Omental fat pad (tissue), 4 donors: ENCODE measurements around the gene MEF2A. TPM values are rescaled to one million over a fixed set of nuclear protein-coding genes. Genes with fewer than 3 reads are reported as not detected.

Source experiments
- ATAC-seq: fragments of 150-250 bp; one replicate; pipeline ENCODE4 v1.9.1; 2016; ENCODE audit warnings: mild to moderate bottlenecking, moderate library complexity; ENCODE audit not compliant: low FRiP score
- DNase-seq: peaks from one replicate; pipeline ENCODE4 v3.0.0-alpha.2; 2019; ENCODE audit warnings: low spot score
- CTCF ChIP-seq, 3 donors: fragments of 450-650 bp; IDR thresholded peaks; one replicate each; pipeline ENCODE4 v1.5.1; 2016 to 2017; ENCODE audit warnings: antibody characterized with exemption in 3 of 3, mild to moderate bottlenecking in 3 of 3, moderate library complexity in 2 of 3
- total RNA-seq, 4 donors: library from RNA; depleted of rRNA; stranded (reverse); fragments of >200 nt; gene quantifications; one replicate each; pipeline ENCODE4 v1.1.0, GENCODE V29; 2016

MEF2A gene
- total RNA-seq, 4 donors from 2014 or later: 47.8 to 74.4 (median 54.0) TPM

DNA sequence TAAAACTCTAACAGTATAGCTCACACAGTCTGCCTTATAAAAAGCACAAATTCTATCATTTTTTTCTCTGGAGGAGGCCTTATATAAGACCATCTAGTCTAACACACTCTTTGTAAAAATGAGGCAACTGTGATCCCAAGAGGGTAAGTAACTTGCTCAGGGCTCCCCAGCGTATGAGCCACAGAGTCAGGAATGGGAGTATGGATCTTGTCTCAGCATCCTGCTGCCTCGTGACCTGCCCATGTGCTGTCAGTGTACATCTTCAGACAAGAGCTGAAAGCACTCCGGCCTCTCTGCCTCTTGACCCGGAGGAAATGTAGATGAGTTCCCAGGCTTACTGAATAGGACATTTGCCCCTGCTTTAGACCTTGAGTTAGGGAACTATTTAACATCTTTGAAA, 28.4 kb upstream of the MEF2A start:
- ATAC-seq: no peak
- no peak for TF ChIP-seq CTCF (IDR thresholded peaks at IDR 0.05)
- DNase-seq: no peak

DNA sequence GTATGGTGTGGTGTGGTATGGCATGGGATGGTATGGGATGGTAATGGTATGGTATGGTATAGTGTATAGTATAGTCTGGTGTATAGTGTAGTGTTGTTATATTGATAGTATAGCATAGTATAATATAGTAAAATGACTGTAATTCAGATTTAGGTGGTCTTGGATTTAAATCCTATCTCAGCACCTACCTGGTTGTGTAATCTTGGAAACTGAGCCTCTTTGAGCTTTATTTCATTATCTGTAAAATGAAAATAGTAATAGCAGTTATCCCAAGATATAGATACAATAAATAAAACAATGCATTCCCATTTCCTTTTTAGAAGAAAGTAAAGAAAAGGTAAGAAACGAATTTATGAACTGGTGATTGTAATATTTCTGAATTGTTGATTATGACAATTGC, 27.5 kb upstream of the MEF2A start:
- TF ChIP-seq CTCF (IDR thresholded peaks at IDR 0.05): no peak
- ATAC-seq: no peak
- no peak for DNase-seq

DNA sequence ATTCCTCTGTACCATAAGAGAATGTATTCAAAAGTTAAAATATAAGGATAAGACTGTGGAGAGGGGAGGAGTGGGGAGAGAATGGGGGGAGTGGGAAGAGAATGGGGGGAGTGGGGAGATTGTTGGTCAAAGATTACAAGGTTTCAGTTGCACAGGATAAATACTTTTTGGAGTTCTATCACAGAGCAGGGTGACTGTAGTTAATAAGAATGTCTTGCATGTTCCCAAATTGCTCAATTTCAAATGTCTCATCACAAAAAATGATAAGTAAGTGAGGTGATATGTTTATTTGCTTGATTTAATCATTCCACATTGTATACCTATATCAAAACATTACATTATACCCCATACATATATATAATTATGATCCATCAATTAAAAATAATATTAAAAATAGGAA, 23.0 kb upstream of the MEF2A start:
- ATAC-seq: no peak
- no peak for TF ChIP-seq CTCF (IDR thresholded peaks at IDR 0.05)

GRCh38 chr15:99545605-99546004, 20.2 kb upstream of the MEF2A start:
- ATAC-seq (no peak), DNase-seq (no peak)
- TF ChIP-seq CTCF (IDR thresholded peaks at IDR 0.05): no peak

More for the DNA sequence above, 23.0 kb upstream of the MEF2A start:
- DNase-seq: no peak

DNA sequence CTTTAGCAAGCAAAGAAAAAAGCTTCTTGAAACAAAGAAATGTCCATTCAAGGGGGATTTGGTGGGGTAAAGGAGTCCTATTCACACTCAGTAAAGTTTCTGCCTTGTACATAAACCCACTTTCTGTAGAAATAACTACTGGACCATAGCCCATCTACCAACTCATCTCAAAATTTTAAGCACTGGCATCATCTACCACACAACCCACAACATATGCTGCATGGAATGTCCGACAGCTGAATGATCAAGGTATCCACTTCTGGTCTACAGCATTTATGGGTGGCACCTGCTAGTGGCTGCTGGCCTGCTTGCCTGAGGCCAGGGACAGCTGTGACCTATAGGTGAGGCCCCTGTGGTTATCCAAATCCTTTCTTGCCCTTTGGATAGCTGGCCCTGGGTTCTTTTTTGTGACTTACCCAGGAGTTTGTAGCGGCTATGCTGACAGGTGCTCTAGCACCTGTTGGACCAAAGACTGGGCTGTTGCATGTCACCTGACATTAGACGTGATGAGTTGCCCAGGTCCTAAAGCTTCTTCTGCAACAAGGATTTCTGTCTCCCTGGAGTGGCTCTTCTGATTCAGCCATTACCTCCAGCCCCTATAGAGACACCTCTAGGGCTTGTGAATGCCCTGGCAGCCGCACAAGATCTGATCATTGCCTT, 19.2 kb upstream of the MEF2A start:
- no peak for TF ChIP-seq CTCF (IDR thresholded peaks at IDR 0.05)
- DNase-seq (no peak), ATAC-seq (no peak)

DNA sequence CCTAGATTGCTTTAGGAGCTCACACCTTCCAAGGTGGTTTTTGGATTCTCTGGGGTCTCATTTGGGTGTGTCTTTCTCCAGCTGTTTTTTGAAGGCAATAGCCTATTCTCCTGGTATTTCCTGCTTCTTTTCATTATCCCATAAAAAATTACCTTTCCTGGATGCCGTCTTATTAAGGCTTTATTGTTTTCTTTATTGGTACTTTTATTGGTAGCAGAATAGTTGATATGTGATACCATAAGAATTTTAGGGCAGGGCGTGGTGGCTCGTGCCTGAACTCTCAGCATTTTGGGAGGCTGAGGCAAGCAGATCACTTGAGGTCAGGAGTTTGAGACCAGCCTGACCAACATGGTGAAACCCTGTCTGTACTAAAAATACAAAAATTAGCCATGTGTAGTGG, 18.3 kb upstream of the MEF2A start:
- ATAC-seq: no peak
- DNase-seq: no peak
- TF ChIP-seq CTCF (IDR thresholded peaks at IDR 0.05): no peak

DNA sequence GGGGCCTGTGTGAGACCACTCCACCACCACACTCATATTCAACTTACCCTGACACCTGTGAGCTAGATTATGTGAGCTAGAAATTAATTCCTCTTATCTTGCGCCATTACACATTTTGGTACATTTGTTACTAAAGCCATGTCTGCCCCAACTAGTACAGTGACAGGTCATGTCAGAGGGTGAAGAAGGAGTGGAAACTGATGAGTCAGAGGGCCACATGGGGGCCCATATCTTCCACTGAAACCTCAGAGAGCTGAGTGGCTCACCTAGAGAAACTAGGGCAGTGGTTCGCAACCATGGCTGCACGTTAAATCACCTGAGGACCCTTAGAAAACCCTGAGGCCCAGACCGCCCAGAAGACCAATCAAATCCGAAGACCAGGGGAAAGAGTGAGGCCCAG, 15.7 kb upstream of the MEF2A start:
- TF ChIP-seq CTCF (IDR thresholded peaks at IDR 0.05): no peak
- ATAC-seq: no peak
- DNase-seq: no peak
